Measurements from ENCODE around the gene MYMX. TPM values are rescaled to one million over a fixed set of nuclear protein-coding genes. Genes with fewer than 3 reads are reported as not detected.

The MYMX gene
- polyA plus RNA-seq, 3 donors = not detected

- Mint-ChIP-seq H3K27me3 (ENCODE audit: low read depth in 3 of 3) (peaks cover 0 to 4% (median 3%) of the 10 kb centered on the region in 3 donors), H3K36me3 (no peaks in the 10 kb centered on the region), H3K27ac (no peak overlapping the region), H3K4me1 (no peaks in the 10 kb centered on the region), H3K4me3 (no peak overlapping the region), H3K9me3 (no peaks in the 10 kb centered on the region)
- DNase-seq = no peak
- no peak for TF ChIP-seq CTCF (IDR thresholded peaks at IDR 0.05)
- intact Hi-C loops (cut with micrococcal nuclease) = no loop called here
- H3K4me2 ChIP-seq (replicated peaks; ENCODE audit: extremely low read depth, low read length, poor library complexity, severe bottlenecking) = no peak overlapping the region
- H3K4me1 ChIP-seq (ENCODE audit: control insufficient read depth in 1 of 2, insufficient read depth in 2 of 2, low read length in 2 of 2) = no peaks in the 10 kb centered on the region
- H3K36me3 ChIP-seq (replicated peaks in 1 of 2; ENCODE audit: control insufficient read depth in 1 of 2, insufficient read depth in 2 of 2, low read length in 2 of 2) = no peaks in the 10 kb centered on the region
- H2AFZ ChIP-seq (ENCODE audit: insufficient read depth, low read depth, low read length, poor library complexity, severe bottlenecking) = no peak overlapping the region
- no peaks in the 10 kb centered on the region for H3K9me3 ChIP-seq (replicated peaks in 1 of 2; ENCODE audit: control insufficient read depth in 1 of 2, insufficient read depth in 1 of 2, low read length in 2 of 2)
- H4K20me1 ChIP-seq (ENCODE audit: insufficient read depth, low read length) = no peaks in the 10 kb centered on the region
- no peak overlapping the region for H3K9ac ChIP-seq (ENCODE audit: insufficient read depth, low read length, poor library complexity, severe bottlenecking)
- H3K27me3 ChIP-seq (ENCODE audit: control insufficient read depth in 2 of 2, insufficient read depth in 2 of 2, low read length in 2 of 2) = no peaks in the 10 kb centered on the region
- H3K79me2 ChIP-seq (ENCODE audit: insufficient read depth, low read length) = no peaks in the 10 kb centered on the region
- H3K27ac ChIP-seq (ENCODE audit: low read depth in 1 of 2, low read length in 2 of 2) = no peak overlapping the region
- H3K4me3 ChIP-seq (replicated peaks in 1 of 3; ENCODE audit: low read depth in 2 of 3, low read length in 3 of 3) = no peak overlapping the region
- 95% methylated on average over 3 of the region's 3 CpGs for WGBS (ENCODE audit: insufficient coverage)
Observed at GRCh38 chr6:44201200-44201599, 15.5 kb upstream of the MYMX start.

- H3K9me3 Mint-ChIP-seq = no peaks in the 10 kb centered on the region
- H3K4me3 Mint-ChIP-seq = no peak overlapping the region
- no peak overlapping the region for H3K27ac ChIP-seq (ENCODE audit: low read depth in 1 of 2, low read length in 2 of 2)
Observed at GRCh38 chr6:44201638-44202303, 15.0 kb upstream of the MYMX start.

More at GRCh38 chr6:44201638-44202303, 15.0 kb upstream of the MYMX start:
- no peaks in the 10 kb centered on the region for H3K9me3 ChIP-seq (replicated peaks in 1 of 2; ENCODE audit: control insufficient read depth in 1 of 2, insufficient read depth in 1 of 2, low read length in 2 of 2)
- 84% methylated on average over 8 of the region's 11 CpGs for WGBS (ENCODE audit: insufficient coverage)
- H3K27me3 ChIP-seq (ENCODE audit: control insufficient read depth in 2 of 2, insufficient read depth in 2 of 2, low read length in 2 of 2) = no peaks in the 10 kb centered on the region
- H3K79me2 ChIP-seq (ENCODE audit: insufficient read depth, low read length) = no peaks in the 10 kb centered on the region
- no peaks in the 10 kb centered on the region for H3K36me3 ChIP-seq (replicated peaks in 1 of 2; ENCODE audit: control insufficient read depth in 1 of 2, insufficient read depth in 2 of 2, low read length in 2 of 2)
- H3K4me2 ChIP-seq (replicated peaks; ENCODE audit: extremely low read depth, low read length, poor library complexity, severe bottlenecking) = no peak overlapping the region
- Mint-ChIP-seq H3K4me1 (no peaks in the 10 kb centered on the region), H3K27me3 (ENCODE audit: low read depth in 3 of 3) (peaks cover 0 to 4% (median 3%) of the 10 kb centered on the region in 3 donors), H3K27ac (no peak overlapping the region), H3K36me3 (no peaks in the 10 kb centered on the region)
- no peak overlapping the region for H3K9ac ChIP-seq (ENCODE audit: insufficient read depth, low read length, poor library complexity, severe bottlenecking)
- H3K4me1 ChIP-seq (ENCODE audit: control insufficient read depth in 1 of 2, insufficient read depth in 2 of 2, low read length in 2 of 2) = no peaks in the 10 kb centered on the region
- DNase-seq = no peak
- TF ChIP-seq CTCF (IDR thresholded peaks at IDR 0.05) = no peak
- no peak overlapping the region for H2AFZ ChIP-seq (ENCODE audit: insufficient read depth, low read depth, low read length, poor library complexity, severe bottlenecking)
- H3K4me3 ChIP-seq (replicated peaks in 1 of 3; ENCODE audit: low read depth in 2 of 3, low read length in 3 of 3) = no peak overlapping the region
- H4K20me1 ChIP-seq (ENCODE audit: insufficient read depth, low read length) = no peaks in the 10 kb centered on the region
- intact Hi-C loops (cut with micrococcal nuclease) = no loop called here
